ENCODE results near the gene GPC6.

The GPC6 gene

GRCh38 chr13:93624311-93624777 is 397.7 kb downstream of the GPC6 start:
- no peak for DNase-seq

GRCh38 chr13:93625536-93625935 is 398.9 kb downstream of the GPC6 start:
- no peak for DNase-seq

DNA sequence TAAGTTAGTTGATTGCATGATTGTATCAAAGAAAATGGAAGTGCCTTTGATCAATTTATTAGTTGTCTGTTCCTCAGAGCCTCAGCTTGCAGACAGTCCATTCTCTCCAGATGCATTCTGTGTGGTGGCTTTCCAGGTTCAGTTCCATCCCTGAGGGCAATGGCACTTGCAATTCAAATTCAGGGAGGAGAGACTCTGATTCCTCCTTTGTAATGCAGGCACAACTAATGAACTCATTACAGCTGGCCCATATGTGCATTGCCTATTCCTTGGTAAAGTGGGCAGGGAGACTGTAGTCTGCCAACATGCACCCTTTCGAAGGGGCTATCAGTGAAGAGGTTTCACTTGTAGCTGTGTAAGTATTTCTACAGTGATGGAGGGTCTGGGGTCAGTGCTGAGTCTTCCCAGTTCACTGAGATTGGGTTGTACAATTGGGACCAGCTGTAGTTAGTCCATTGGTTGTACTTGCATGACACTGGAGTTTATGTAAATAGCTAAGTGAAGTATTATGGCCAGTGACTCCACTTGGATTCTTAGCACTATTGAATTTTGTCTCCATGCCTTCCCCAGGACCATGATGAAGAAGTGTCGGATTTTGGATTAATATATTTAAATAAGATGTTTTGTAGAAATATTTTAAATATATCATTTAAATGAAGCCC is 401.7 kb downstream of the GPC6 start:
- DNase-seq = no peak

DNA sequence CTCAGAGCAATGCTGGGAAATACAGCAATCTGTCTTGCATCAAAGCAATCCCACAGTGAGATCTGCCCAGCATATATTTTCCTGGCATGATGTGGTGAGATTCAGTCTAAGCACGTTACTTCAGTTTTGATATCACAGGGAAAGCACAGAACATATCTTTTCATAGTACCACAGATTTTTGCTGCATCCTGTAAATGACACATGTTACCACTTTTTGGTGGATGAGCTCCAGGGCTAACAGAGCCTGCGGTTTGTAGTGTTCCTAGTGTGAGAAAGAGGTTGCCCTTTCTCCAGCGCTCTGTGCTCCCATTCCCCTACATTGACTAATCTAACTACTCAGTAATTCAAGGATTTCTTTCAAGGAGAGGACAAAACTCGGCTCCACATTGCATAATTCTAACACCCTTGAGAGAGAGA is 409.0 kb downstream of the GPC6 start:
- no peak for DNase-seq

GRCh38 chr13:93637852-93638251 is 411.2 kb downstream of the GPC6 start:
- no peak for DNase-seq

DNA sequence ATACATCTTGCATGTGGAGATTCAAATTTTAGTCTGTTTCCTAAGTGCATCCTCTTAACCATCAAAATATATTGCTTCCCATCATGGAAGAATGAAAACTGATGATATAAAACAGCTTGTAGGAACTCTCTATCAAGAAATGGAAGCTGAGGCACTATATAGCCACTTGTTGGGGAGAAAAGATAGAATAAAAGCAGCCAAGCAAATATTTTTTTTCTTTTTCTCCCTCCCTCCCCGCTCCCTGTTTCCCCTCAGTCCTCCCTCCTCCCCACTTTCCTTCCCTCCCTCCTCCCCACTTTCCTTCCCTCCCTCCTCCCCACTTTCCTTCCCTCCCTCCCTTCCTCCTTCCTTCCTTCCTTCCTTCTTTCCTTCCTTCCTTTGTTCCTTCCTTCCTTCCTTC is 413.8 kb downstream of the GPC6 start:
- no peak for DNase-seq

- no peak for DNase-seq
Measured at GRCh38 chr13:93646245-93646644, 419.6 kb downstream of the GPC6 start.

GRCh38 chr13:93649496-93649895 is 422.9 kb downstream of the GPC6 start:
- no peak for DNase-seq

DNA sequence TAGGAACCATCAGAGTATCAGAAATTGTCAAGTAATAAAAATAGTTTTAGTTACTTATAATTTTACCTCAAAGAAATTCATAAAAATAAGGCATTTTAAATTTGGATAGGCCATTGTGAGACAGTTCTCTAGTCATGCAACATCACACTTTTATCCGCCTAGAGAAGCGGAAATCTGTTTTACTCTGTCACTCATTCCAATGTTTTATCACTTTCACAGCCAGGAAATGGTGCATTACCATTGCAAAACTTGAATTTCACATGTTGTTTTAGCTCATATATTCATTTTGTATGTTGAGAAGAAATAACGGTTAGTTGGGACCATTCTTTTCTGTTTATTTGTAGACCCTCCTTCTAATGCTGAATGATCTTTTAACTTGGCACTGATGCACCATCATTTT is 427.2 kb downstream of the GPC6 start:
- no peak for DNase-seq

- no peak for DNase-seq
Measured at GRCh38 chr13:93655154-93655553, 428.5 kb downstream of the GPC6 start.

DNA sequence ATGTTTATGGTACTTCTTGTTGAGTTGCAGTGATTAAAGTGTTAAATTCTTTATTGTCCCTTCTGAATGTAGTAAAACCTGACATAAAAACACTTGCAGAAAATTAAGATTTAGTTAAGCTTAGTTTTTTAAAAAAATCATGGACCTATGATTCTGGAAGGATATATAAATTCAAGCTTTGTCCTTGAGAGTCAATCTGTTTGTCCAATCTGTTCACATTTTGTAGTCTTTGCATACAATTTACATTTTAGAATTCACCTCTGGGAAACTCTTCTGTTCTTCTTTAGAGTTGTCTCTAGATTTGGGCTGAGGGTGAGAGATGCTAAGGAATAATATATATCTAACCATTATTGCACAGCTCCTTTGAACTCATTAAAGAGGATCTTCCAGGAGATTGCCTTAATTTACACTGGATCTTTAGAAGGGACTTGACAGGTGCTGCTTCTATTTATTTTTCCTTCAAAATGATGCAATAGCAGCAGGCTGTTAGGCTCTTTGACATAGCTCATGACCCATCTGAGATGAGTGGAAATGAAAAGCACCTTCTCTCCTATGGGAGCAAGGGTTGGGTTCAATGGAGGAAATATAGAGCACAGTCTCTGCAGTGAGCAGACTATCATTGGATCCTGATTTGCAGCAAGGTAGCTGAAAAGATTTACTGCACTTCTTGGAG is 433.9 kb downstream of the GPC6 start:
- DNase-seq = no peak

- DNase-seq = no peak
Measured at GRCh38 chr13:93670866-93671265, 444.3 kb downstream of the GPC6 start.

GRCh38 chr13:93672996-93673395 is 446.4 kb downstream of the GPC6 start:
- DNase-seq = no peak

GRCh38 chr13:93673885-93674284 is 447.3 kb downstream of the GPC6 start:
- DNase-seq = no peak

GRCh38 chr13:93674337-93674755 is 447.7 kb downstream of the GPC6 start:
- no peak for DNase-seq

GRCh38 chr13:93680329-93680728 is 453.7 kb downstream of the GPC6 start:
- DNase-seq = no peak

- DNase-seq = no peak
Measured at GRCh38 chr13:93685900-93686299, 459.3 kb downstream of the GPC6 start.

GRCh38 chr13:93686399-93686798 is 459.8 kb downstream of the GPC6 start:
- DNase-seq = no peak

- DNase-seq = no peak
Measured at GRCh38 chr13:93687261-93687660, 460.7 kb downstream of the GPC6 start.

DNA sequence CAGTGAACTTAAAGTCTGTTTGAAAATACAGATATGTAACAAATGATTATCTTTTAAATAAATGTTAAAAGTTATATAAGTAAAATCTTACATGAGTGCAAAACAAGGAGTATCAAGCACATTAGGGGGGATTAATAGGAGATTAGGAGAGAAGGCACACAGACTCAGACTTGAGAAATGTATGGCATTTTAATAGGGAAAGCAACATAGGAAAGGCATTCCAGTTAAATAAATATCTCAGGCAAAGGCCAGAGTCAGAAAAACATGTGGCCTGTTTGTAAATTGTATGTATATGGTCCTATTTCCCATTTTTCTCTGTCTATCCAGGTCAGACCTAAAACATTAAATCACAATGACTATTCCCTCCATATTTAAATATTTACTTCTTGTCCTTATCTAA is 462.7 kb downstream of the GPC6 start:
- no peak for DNase-seq

- no peak for DNase-seq
Measured at GRCh38 chr13:93690139-93690538, 463.5 kb downstream of the GPC6 start.

- no peak for DNase-seq
Measured at GRCh38 chr13:93698016-93698613, 471.5 kb downstream of the GPC6 start.

DNA sequence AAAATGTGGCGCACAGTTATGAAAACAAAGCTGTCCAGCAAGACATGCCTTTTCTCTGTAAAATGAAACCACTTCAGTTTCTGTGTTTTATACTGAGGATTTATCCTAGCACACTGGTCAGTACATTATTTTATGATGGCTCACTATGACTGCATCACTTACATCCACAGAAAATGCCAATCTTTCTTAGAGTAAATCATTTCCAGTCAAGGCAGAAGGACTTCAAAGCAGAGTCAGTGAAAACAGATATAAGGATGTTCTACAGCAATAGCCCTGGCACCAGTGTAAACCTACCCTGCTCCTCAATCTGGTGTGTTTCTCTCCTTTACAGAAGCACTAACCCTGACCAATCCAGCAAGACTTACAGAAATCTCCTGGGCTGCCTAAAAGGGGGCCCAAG is 473.5 kb downstream of the GPC6 start:
- DNase-seq = no peak

- no peak for DNase-seq
Measured at GRCh38 chr13:93708308-93709075, 481.9 kb downstream of the GPC6 start.

Measured in NCI-H526 treated with DMSO at 0.1 percent for 48 hours (cell line).